Middle frontal gyrus (tissue), 1 donor: ENCODE results near the gene HOMER1.
"Not testable (repeated sequence)": the region's sequence is repeated elsewhere in the genome, so short reads cannot be mapped to it uniquely, and the experiment has no call there.

Experiments
- DNase-seq: peaks from one replicate; pipeline ENCODE4 v3.0.0-alpha.2; 2015; ENCODE audit warnings: low spot score; ENCODE audit errors: extremely low spot score

Gene HOMER1

GRCh38 chr5:79418276-79418675, 95.7 kb downstream of the HOMER1 start:
- DNase-seq, result no peak

DNA sequence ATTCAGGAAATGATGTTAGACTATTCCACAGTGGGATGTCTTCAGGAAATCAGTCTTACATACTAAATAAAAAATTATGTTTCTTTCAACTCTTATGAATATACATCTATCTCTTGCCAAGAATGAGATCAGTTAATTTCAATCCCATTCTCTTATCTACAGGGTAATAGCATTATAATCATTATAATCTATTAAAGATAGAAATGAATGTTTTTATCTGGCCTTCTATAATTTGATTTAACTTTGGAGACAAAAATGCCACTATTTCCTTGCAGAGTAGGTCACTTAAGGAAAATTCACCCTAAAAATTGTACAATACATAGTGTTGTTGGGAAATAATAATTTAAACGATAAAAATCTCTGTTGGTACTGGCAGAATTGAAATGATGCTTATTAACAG, 96.4 kb downstream of the HOMER1 start:
- no peak for DNase-seq

GRCh38 chr5:79416499-79416898, 97.4 kb downstream of the HOMER1 start:
- no peak for DNase-seq

GRCh38 chr5:79413112-79413511, 100.8 kb downstream of the HOMER1 start:
- no peak for DNase-seq

GRCh38 chr5:79408028-79408427, 105.9 kb downstream of the HOMER1 start:
- DNase-seq, result no peak

DNA sequence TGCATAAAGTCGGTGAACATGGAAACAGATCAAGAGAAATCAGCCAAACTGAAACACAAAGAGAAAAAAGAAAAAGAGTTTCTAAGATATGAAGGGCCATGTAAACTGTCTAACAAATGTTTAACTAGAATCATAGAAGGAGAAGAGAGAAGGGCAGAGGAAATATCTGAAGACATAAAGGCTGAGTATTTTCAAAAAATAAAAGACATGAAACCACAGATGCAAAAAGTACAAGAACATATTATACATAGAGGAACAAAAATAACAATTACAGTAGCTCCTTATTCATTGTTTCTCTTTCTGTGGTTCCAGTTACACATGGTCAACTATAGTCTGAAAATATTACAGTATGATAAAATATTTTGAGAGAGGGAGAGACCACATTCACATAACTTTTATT, 106.3 kb downstream of the HOMER1 start:
- DNase-seq, result no peak

DNA sequence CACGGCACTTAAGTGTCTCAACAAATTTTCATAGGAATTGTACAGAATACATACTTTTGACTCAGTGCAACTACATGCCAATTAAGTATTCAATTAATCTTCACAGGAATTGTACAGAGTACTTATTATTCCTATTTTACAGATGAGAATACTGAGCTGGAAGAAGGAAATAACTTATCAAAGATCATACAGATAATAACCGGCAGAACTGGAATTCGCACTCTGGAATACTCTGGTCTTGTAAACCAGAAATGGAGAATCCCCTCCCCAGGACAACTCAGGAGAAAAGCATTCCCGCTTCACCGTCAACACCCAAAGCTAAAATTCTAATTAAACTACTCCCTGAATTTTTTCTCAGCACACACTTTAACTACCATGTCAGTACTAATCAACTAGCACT, 112.7 kb downstream of the HOMER1 start:
- no peak for DNase-seq

DNA sequence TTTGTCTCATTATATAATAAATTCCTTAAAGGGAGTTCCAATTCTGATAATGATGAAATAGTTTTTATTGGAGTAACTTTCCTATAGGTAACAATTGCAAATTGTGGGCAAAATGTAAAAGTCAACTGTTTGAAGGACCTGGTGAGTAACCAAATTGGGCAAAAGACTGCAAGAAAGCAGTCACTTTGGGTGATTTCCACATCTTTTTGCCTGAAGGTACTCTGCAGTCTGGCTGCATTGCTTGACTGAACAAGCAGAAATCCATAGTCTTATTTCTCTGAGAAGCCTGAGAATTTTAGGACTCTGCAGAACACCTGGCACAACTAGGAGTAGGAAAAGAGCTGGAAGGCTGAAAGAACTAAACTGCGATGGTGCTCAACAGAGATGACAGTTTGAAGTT, 114.9 kb downstream of the HOMER1 start:
- no peak for DNase-seq

DNA sequence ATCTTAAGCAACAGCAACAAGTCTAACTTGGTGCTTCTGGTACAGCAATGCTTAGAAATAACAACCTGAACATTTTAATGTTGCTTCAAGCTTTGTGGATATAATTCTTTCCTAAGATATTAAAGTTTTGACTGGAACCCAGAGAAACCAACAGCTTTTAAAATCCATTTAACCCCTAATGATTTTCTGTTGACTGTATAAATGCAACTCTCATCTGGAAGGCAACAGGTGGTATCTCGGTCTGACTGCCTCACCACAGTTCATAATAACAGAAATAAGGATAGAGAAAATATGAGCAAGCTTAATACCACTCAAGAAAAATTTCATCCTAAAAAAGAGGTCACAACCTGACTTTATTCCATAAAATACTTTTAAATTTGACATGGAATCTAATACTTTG, 116.9 kb downstream of the HOMER1 start:
- DNase-seq, result no peak

GRCh38 chr5:79396265-79396664, 117.7 kb downstream of the HOMER1 start:
- DNase-seq, result no peak

DNA sequence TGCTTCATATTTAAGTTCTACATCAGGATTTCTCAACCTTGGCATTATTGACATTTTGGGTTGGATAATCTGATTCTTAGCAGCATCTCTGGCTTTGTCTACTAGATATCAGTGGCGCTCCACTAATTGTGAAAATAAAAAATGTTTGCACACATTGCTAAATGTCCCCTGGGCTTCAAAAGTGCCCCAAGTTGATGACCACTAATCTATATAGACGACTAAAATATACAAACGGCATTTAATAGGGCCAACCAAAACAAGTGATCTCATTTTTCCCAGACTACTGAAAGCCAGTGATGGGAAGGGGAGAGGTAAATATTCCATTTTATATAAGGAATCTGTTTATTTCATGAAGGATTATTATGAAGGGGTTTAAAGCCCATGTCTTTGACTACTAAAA, 118.6 kb downstream of the HOMER1 start:
- DNase-seq, result no peak

DNA sequence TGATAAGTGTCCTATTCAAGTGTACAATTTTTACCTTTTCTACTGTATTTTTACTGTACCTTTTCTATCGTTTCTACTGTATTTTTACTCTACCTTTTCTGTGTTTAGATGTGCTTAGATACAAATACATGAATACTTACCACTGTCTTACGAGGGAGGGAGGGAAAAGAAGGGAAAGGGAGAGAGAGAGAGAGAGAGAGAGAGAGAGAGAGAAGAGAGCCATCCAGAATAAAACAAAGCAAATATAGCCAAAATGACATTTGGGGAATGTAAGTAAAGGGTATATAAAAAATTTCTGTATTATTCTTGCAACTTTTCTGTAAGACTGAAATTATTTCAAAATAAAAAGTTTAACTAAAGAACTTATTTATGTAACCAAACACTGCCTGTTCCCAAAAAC, 121.2 kb downstream of the HOMER1 start:
- no peak for DNase-seq

GRCh38 chr5:79386679-79387078, 127.3 kb downstream of the HOMER1 start:
- DNase-seq, result no peak

- DNase-seq, result not testable (repeated sequence)
These were observed 128.8 kb downstream of the HOMER1 start for GRCh38 chr5:79385126-79385525.

DNA sequence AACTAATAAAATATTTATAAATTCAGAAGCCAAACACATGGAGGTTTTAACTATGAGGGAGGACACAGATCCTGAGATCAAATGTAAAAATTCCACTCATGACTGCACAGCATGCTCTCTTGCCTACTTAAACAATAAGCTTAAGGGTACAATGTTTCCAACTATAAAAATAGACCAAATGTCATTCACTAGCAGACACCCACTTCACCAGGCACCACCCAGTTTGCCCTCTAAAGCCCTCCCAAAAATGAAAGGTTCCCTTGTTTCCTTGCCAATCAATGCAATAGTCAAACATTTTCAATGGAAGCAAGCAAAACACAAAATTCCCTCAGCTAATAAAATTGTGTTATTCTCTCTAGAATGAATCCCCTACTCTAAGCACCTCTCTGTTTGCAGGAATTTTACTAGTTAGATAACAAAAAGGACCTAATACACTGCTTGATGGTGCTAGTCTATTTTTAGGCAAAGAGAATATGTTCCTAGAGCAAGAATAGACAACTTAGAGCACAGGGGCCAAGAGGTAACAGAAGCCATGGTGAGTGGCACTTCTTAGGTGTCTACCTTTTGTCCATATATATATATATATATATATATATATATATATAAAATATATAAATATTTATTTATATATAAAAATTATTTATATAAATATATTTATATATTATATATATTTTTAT, 135.3 kb downstream of the HOMER1 start:
- DNase-seq, result no peak

GRCh38 chr5:79357398-79357797, 156.5 kb downstream of the HOMER1 start:
- DNase-seq, result no peak

GRCh38 chr5:79349881-79350280, 164.1 kb downstream of the HOMER1 start:
- DNase-seq, result no peak

DNA sequence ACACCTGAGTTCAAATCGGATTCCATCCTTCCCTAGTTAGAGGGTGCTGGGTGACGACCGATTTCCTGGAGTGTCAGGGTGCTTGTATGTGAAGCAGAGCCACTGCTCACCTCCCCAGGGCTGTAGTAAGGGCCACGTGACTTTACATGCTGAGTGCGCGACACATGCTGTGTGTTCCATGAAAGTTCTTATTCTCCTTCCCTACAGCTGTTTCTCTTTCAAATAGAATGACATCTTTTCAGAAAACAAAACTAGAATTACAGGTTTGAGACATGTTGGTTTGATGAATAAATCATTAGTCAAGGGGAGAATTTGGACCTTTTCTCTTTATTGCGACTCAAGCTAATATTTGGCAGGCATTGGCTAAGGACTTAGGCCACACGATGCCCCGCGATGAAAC, 164.9 kb downstream of the HOMER1 start:
- no peak for DNase-seq

- no peak for DNase-seq
These were observed 167.5 kb downstream of the HOMER1 start for GRCh38 chr5:79346420-79346824.

DNA sequence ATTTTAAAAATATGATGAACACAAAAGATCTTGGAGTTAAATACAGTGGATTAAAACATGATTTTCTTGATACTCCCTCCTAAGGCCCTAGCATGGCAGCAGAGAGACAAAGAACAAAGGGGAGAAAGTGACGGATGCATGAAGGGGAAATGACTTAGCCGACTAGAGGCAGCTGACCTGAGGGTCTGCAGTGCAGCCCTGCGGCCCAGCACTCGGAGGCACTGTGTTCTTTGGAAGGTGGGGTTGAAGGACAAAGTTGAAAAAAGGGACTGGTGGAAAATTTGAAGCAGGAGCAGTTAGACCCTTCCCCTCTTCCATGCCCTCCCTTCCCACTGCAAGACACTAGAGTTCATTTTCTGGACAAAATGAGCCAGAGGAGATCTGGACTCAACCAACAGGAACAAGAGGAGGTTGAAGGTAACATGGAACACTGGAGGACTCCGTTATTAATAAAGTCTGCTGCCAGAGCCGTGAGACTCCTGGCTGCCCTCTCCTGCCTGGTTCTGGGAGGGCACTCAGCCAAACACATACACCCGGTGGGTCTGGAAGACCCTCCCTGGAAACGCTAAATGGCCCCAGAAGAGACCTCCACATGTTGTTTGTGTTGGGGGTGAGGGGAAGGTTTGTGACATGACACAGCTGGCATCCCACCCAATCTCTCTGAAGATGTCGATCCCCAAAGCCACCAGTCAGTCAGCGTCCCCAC, 179.9 kb downstream of the HOMER1 start:
- no peak for DNase-seq

- DNase-seq, result no peak
These were observed 183.9 kb downstream of the HOMER1 start for GRCh38 chr5:79330071-79330470.

DNA sequence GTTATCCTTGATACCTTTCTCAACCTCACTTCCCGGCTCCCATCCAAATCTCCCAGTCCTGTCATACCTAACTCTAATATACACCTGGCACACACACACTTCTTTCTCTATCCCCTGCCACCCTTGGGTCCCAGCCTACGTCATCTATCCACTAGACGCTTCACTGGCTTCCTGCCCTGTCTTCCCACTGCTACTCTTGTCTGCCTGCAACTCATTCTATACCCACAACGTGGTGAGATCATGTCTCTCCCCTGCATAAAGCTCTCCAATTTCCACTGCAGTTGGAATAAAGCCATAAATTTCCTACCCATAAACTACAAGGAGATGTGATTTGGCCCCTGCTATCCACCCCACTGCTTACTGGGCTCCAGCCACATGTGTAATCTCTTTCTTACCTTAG, 184.5 kb downstream of the HOMER1 start:
- no peak for DNase-seq
